Measurements from ENCODE around the gene LCE6A.

LCE6A gene

DNA sequence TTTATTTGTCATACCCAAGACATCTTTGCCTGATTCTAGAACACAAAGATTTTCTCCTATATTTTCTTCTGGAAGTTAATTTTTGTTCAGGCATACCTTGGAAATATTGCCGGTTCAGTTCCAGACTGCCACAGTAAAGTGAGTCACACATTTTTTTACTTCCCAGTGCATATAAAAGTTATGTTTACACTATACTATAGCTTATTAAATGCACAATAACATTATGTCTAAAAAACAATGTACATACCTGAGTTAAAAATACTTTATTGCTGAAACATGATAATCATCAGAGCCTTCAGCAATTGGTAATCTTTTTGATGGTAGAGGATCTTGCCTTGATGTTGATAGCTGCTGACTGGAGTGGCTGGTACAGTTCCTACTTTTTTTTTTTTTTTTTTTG is 45.5 kb downstream of the LCE6A start:
- Histone ChIP-seq H2AFZ (ENCODE audit: low read length) (no peak overlapping the region), H3F3A (ENCODE audit: low read depth) (no peaks in the 10 kb centered on the region), H3K9ac (ENCODE audit: low read depth, low read length, poor library complexity, severe bottlenecking) (no peak overlapping the region), H3K9me2 (replicated peaks; ENCODE audit: low read depth, low read length) (no peaks in the 10 kb centered on the region), H3K9me3 (ENCODE audit: insufficient read depth, low read depth, low read length) (no peaks in the 10 kb centered on the region), H3K36me3 (ENCODE audit: insufficient read depth, low read length) (no peaks in the 10 kb centered on the region), H3K4me2 (ENCODE audit: low read depth, low read length, poor library complexity, severe bottlenecking) (no peak overlapping the region), H3K79me2 (ENCODE audit: insufficient read depth, low read length) (no peaks in the 10 kb centered on the region), H4K20me1 (ENCODE audit: insufficient read depth, low read length, poor library complexity, severe bottlenecking) (no peaks in the 10 kb centered on the region), H3K27me3 (ENCODE audit: insufficient read depth, low read length, poor library complexity, severe bottlenecking) (no peaks in the 10 kb centered on the region), H3K4me3 (ENCODE audit: low read length, poor library complexity, severe bottlenecking) (no peak overlapping the region), H3K4me1 (ENCODE audit: insufficient read depth, low read length, poor library complexity, severe bottlenecking) (no peaks in the 10 kb centered on the region)
- TF ChIP-seq, protein P1, sequence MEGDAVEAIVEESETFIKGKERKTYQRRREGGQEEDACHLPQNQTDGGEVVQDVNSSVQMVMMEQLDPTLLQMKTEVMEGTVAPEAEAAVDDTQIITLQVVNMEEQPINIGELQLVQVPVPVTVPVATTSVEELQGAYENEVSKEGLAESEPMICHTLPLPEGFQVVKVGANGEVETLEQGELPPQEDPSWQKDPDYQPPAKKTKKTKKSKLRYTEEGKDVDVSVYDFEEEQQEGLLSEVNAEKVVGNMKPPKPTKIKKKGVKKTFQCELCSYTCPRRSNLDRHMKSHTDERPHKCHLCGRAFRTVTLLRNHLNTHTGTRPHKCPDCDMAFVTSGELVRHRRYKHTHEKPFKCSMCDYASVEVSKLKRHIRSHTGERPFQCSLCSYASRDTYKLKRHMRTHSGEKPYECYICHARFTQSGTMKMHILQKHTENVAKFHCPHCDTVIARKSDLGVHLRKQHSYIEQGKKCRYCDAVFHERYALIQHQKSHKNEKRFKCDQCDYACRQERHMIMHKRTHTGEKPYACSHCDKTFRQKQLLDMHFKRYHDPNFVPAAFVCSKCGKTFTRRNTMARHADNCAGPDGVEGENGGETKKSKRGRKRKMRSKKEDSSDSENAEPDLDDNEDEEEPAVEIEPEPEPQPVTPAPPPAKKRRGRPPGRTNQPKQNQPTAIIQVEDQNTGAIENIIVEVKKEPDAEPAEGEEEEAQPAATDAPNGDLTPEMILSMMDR (conservative IDR thresholded peaks at IDR 0.05; ENCODE audit: low read length) = no peak
- no peak for TF ChIP-seq EZH2phosphoT487 (IDR thresholded peaks at IDR 0.05; ENCODE audit: borderline replicate concordance)

Data from Loucy (cell line).